Measurements from ENCODE around the gene CPEB1. TPM values are rescaled to one million over a fixed set of nuclear protein-coding genes. Genes with fewer than 3 reads are reported as not detected.

Gene CPEB1
- polyA plus RNA-seq, 3 donors: 2.2 to 3.0 (median 2.5) TPM

DNA sequence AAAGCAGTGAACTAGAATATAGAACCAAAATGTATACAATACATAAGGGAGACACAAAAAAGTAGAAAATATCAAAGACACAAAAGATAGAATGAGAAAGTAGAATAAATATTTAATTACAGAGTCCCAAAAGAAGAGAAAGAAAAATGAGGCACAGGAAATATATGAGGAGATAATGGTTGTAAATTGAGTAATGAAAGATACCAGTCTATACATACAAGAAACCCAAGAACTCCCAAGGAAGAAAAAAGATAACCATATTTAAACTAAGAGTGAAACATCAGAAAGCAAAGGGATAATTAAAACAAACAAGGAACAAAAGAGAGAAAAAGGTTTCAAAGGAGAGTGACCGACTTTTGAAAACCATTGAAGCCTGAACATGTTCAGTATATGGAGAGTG is 47.3 kb downstream of the CPEB1 start:
- DNase-seq (ENCODE audit: low read depth in 3 of 3, low spot score in 2 of 3): no peak

GRCh38 chr15:82597815-82598214 is 49.3 kb downstream of the CPEB1 start:
- no peak for DNase-seq (ENCODE audit: low read depth in 3 of 3, low spot score in 2 of 3)

GRCh38 chr15:82595766-82596165 is 51.4 kb downstream of the CPEB1 start:
- no peak for DNase-seq (ENCODE audit: low read depth in 3 of 3, low spot score in 2 of 3)

- no peak for DNase-seq (ENCODE audit: low read depth in 3 of 3, low spot score in 2 of 3)
Observed at GRCh38 chr15:82595203-82595602, 52.0 kb downstream of the CPEB1 start.

- no peak for DNase-seq (ENCODE audit: low read depth in 3 of 3, low spot score in 2 of 3)
Observed at GRCh38 chr15:82587805-82588204, 59.4 kb downstream of the CPEB1 start.

DNA sequence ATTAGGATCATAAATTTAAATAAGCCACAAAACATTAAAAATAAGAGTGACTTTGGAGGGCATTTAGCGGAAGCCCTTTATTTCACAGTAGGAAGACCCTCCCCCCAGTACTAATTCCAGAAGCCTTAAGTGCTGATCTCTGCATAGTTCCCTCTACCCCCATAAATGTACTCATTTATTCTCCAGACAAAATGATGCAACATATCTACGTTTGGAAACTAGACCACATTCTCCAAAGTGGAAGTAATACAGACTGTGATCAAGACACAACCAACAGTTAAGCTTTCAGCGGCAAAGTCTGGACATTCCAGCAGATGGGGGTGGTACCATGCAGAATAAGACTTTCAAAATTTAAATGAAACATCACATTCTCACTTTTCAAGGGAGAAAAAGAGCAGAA is 62.1 kb downstream of the CPEB1 start:
- DNase-seq (ENCODE audit: low read depth in 3 of 3, low spot score in 2 of 3): no peak

DNA sequence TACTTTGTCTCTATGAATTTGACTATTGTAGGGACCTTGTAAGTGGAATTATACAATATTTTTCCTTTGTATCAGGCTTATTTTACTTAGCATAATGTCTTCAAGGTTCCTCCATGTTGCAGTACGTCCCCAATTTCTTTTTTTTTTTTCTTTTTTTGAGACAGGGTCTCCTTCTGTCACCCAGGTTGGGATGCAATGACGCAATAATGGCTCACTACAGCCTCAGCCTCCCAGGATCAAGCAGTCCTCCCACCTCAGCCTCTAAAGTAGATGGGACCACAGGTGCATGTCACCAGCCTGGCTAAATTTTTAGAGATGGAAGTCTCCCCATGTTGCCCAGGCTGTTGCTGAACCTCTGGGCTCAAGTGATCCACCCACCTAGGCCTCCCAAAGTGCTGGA is 66.5 kb downstream of the CPEB1 start:
- no peak for DNase-seq (ENCODE audit: low read depth in 3 of 3, low spot score in 2 of 3)

DNA sequence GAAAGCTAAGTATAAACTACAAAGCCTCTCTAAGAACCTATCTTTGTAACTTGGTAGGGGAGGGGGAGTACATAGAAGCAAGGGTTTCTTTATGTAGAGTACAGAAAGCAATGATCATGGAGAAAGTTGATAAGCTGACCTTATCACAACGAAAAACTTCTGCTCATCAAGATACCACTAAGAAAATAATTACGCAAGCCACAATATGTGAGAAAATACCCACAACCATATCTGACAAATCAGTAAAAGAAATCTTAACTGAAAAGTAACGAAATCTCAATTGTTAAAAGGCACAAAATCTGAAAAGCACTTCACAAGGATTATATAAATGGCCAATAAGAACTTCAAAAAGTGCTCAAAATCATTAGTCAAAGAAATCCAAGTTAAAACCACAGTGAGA is 71.8 kb downstream of the CPEB1 start:
- DNase-seq (ENCODE audit: low read depth in 3 of 3, low spot score in 2 of 3): no peak

- no peak for DNase-seq (ENCODE audit: low read depth in 3 of 3, low spot score in 2 of 3)
Observed at GRCh38 chr15:82572986-82573385, 74.2 kb downstream of the CPEB1 start.

- DNase-seq (ENCODE audit: low read depth in 3 of 3, low spot score in 2 of 3): no peak
Observed at GRCh38 chr15:82572311-82572710, 74.9 kb downstream of the CPEB1 start.

- DNase-seq (ENCODE audit: low read depth in 3 of 3, low spot score in 2 of 3): peak; percentile 18 to 51 (median 47)
Observed at GRCh38 chr15:82571722-82572222, 75.4 kb downstream of the CPEB1 start.

GRCh38 chr15:82570721-82571508 is 76.2 kb downstream of the CPEB1 start:
- no peak for DNase-seq (ENCODE audit: low read depth in 3 of 3, low spot score in 2 of 3)

- DNase-seq (ENCODE audit: low read depth in 3 of 3, low spot score in 2 of 3): no peak
Observed at GRCh38 chr15:82569834-82570233, 77.3 kb downstream of the CPEB1 start.

DNA sequence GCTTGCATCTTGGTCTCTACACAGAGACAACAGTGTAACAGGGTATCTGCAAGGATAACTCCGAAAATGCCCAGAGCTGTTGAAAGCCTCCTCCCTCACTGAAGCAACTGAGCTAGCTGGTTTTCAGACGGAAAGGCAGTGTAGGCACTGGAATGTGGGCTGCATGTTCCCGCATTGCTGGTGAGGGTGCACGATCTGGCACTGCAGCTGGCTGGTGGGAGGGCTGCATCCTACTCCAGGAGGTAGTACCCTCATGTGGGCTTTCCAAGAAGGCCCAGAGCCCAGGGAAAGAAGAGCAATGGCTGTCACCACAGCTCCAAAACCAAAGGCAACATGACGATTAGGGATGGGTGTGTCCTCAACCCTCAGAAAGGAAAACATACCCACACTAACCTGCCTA is 78.2 kb downstream of the CPEB1 start:
- DNase-seq (ENCODE audit: low read depth in 3 of 3, low spot score in 2 of 3): no peak

GRCh38 chr15:82567661-82568060 is 79.5 kb downstream of the CPEB1 start:
- DNase-seq (ENCODE audit: low read depth in 3 of 3, low spot score in 2 of 3): no peak

DNA sequence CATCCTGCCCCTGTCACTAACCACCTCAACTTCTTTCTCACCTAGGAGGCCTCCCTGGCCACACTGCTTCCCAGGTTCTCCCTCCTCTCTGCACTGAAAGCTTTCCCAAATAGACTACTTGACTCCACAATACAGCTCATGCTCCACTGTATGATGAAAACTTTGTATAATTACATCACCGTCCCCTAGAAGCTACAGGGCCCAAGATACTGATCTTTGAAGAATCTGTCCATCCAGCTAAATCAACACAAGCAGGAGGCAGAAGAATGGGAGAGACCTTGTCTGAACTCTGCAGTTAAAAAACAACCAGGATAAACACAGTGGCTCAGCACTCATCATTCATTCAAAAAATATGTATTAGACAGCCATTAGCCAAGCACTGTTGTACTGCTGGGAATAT is 80.5 kb downstream of the CPEB1 start:
- no peak for DNase-seq (ENCODE audit: low read depth in 3 of 3, low spot score in 2 of 3)

- no peak for DNase-seq (ENCODE audit: low read depth in 3 of 3, low spot score in 2 of 3)
Observed at GRCh38 chr15:82558502-82558901, 88.7 kb downstream of the CPEB1 start.

- DNase-seq (ENCODE audit: low read depth in 3 of 3, low spot score in 2 of 3): no peak
Observed at GRCh38 chr15:82556315-82557035, 90.7 kb downstream of the CPEB1 start.

GRCh38 chr15:82554849-82555248 is 92.3 kb downstream of the CPEB1 start:
- DNase-seq (ENCODE audit: low read depth in 3 of 3, low spot score in 2 of 3): no peak

GRCh38 chr15:82554351-82554750 is 92.8 kb downstream of the CPEB1 start:
- no peak for DNase-seq (ENCODE audit: low read depth in 3 of 3, low spot score in 2 of 3)

DNA sequence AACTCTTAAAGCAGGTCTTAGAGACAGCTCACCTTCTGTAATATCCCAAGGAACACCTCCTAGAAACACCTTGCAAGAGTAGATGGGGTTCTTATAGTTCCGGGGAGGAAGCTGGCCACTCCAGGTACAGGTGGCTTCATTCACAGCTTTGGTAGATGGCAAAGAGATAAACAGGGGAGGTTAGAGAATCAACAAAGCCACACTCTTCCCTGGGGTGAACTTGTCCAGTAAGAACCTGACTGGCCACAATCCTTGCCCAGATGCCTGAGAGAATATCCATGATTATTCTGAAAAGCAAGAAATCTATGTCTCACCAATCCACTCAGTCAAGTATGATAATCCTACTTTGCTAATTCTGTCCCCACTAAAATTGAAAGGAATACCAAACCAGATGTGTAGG is 93.3 kb downstream of the CPEB1 start:
- no peak for DNase-seq (ENCODE audit: low read depth in 3 of 3, low spot score in 2 of 3)

DNA sequence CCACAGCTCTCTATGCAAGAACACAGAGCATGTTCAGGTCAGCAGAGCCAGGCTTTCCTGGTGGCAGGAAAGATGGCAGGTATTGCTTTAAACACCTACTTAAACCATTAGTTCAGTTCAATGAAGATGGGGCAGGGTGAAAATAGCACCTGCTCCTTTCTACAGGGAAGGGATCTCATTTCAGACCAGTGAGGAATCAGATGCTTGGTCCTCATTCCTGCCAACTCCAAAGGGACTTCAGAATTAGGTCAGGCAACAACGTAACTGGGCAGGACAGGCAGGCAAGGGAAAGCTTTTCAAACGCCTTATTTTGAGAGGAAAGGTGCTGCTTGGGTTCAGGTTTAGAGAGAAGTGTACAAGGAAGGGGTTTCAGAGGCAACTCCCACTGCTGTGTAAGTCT is 94.3 kb downstream of the CPEB1 start:
- DNase-seq (ENCODE audit: low read depth in 3 of 3, low spot score in 2 of 3): no peak
